Raji (cell line): Measurements from ENCODE around the gene PPP2R2D.

Source experiments
- POLR2A ChIP-seq: IDR thresholded peaks from 2 replicates; pipeline ENCODE4 v1.6.1; 2011; ENCODE audit warnings: low read depth, low read length, control low read depth; ENCODE audit not compliant: insufficient read depth

Gene PPP2R2D

GRCh38 chr10:131875501-131875900 lies 25.3 kb upstream of the PPP2R2D start:
- TF ChIP-seq POLR2A: no peak

GRCh38 chr10:131876017-131876416 lies 24.8 kb upstream of the PPP2R2D start:
- TF ChIP-seq POLR2A: no peak

GRCh38 chr10:131876508-131876907 lies 24.3 kb upstream of the PPP2R2D start:
- no peak for TF ChIP-seq POLR2A

DNA sequence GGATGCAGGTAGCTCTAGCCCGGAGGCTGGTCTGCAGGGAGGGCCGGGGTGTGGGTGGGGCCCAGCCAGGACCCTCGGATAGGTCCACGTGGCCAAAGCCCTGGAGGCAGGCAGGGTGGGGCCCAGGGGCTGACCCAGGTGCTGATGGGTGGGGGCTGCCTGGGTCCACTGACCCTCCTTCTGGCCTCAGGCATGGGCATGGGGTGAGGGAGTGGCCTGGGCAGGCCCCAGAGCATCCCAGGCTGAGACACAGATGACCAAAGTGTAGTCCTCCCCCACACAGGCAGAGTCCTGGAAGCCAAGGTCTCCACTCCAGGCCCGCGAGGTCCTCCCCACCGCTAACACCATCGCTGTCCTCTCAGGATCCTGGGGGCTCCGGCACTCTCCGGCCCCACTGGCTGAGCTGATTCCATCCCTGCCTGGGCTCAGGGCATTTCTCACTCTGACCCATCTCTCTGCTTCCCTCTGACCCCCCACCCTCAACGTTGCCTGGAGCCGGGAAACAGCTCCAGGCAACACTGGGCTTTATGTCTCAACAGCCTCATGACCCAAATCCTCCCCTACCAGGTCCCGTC lies 20.7 kb upstream of the PPP2R2D start:
- TF ChIP-seq POLR2A: no peak

DNA sequence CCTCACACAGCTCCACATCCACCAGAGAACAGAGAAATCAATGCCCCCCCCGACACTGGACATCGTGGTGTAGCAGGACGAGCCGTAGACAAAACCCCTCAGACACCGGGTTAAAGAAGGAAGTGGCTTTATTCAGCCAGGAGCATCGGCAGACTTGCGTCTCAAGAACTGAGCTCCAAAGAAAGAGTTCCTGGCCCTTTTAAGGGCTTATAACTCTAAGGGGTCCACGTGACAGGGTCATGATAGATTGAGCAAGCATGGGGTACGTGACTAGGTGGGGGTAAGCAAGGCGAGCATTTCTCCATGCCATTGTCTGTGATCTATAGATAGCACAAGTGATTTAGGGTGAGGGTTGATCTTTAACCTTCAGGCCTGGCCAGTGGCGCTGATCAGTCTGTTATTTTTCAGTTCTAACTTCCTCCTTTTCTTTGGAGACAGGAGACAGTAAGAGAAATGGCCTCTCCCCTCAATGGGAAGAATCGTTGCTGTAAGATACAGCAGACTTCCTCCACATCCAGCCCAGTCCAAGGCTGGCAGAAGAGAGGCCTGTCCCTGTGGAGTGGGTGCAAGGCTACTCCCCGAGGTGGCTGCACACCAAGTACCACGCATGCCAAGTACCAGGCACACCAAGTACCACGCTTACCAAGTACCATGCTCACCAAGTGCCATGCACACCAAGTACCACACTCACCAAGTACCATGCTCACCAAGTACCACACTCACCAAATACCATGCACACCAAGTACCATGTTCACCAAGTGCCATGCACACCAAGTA lies 19.5 kb upstream of the PPP2R2D start:
- TF ChIP-seq POLR2A: no peak

- TF ChIP-seq POLR2A: no peak
Measured at GRCh38 chr10:131882151-131882550, 18.7 kb upstream of the PPP2R2D start.

GRCh38 chr10:131882590-131883451 lies 18.0 kb upstream of the PPP2R2D start:
- TF ChIP-seq POLR2A: no peak

DNA sequence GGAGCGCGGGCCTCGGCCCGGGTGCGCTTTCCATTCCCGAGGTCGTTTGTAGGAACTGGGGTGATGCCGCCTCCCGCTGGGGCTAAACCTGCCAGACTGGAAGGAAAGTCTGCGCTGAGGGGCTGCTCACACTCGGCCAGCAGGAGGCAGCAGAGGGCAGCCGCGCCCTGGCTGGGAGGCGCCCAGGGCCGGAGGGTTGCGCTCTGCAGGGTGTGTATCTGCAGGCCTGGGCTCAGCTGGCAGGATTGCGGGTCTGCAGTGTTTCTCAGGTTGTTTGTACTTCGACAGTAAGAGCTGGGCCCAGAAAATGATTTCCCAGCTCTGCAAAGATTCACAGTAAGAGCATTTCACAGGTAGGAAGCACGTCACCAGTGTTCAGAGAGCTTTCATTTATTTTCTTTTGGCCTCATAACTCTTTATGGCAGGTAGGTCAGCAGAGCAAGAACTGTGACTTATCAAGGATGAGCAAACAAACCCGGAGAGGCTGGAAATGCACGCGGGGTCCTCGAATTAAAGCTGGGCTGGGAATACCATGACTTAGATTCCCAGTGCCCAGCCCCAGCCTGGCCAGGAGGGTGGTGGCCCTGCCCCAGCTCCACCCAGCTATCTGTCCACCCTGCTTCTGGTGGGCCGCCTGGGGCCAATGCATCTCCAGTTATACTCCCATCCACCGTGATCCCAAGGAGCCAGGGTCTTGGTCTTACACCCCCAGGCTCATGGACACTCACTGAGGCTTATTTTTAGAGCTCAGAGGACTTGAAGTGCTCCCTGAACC lies 15.2 kb upstream of the PPP2R2D start:
- no peak for TF ChIP-seq POLR2A

DNA sequence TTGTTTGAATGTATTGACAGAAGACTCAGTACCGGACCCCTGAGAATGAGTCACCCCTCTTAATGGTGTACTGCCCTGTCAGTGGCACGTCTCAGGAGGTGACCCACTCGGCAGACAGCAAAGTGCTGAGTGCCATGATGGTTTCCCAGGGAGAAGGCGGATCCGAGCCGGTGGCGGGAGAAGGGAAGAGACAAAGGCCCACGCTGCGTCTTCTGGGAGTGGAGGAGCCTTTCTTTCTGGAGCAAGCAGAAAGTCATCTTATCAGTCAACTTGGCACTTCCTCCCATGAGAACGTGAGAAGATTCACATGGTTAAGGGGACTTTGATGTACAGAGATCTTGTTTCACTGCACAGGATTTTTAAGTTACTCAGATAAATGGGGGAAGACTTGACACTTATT lies 14.6 kb upstream of the PPP2R2D start:
- TF ChIP-seq POLR2A: no peak

- TF ChIP-seq POLR2A: no peak
Measured at GRCh38 chr10:131888186-131888604, 12.6 kb upstream of the PPP2R2D start.

DNA sequence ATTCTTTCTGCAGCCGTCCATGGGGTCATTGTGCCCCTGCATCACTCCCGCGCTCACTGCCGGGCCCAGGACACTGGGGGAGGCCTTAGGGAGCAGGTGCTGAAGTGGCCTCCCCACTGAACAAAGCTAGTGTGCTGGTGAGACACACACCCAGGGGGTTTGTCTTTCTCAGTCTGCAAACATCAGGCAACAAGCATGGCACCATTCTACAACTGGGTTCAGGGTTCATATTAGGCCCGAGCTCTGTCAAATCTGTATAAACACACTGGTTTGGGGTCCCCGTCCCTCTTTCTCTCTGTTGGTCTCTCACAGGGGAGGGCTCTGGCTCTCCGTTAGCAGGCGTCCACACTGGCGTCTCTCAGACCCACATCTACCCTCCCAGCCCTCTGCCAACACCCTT lies 11.1 kb upstream of the PPP2R2D start:
- TF ChIP-seq POLR2A: no peak

GRCh38 chr10:131890276-131891195 lies 10.3 kb upstream of the PPP2R2D start:
- no peak for TF ChIP-seq POLR2A

GRCh38 chr10:131891196-131891928 lies 9.4 kb upstream of the PPP2R2D start:
- TF ChIP-seq POLR2A: no peak
